RWPE2 (cell line): ENCODE measurements around the gene HMCES.

Experiments
- ATAC-seq: fragments of 200-7000 bp; cut with Tn5 transposase; 3 replicates; pipeline ENCODE4 v1.9.1; 2021; ENCODE audit warnings: low read depth
- DNase-seq: peaks from one replicate; pipeline ENCODE4 v3.0.0-alpha.2; 2020; ENCODE audit warnings: low spot score
- H3K27ac ChIP-seq: fragments of 450-650 bp; 2 replicates; pipeline ENCODE4 v1.5.1; 2017; ENCODE audit warnings: mild to moderate bottlenecking; ENCODE audit not compliant: poor library complexity, severe bottlenecking
- H3K27me3 ChIP-seq: fragments of 250-450 bp; sonication (Bioruptor Pico); 2 replicates; pipeline ENCODE4 v1.5.1; 2021; ENCODE audit warnings: mild to moderate bottlenecking, moderate library complexity; ENCODE audit not compliant: insufficient read depth, poor library complexity, severe bottlenecking
- H3K36me3 ChIP-seq: fragments of 250-450 bp; sonication (Bioruptor Pico); 2 replicates; pipeline ENCODE4 v1.5.1; 2020; ENCODE audit warnings: low read depth, mild to moderate bottlenecking, moderate library complexity
- H3K4me1 ChIP-seq: fragments of 250-450 bp; sonication (Bioruptor Pico); 2 replicates; pipeline ENCODE4 v1.5.1; 2021; ENCODE audit warnings: mild to moderate bottlenecking, moderate library complexity; ENCODE audit not compliant: insufficient read depth, poor library complexity, severe bottlenecking
- H3K4me3 ChIP-seq: fragments of 250-450 bp; sonication (Bioruptor Pico); 2 replicates; pipeline ENCODE4 v1.5.1; 2021; ENCODE audit warnings: mild to moderate bottlenecking, moderate library complexity; ENCODE audit not compliant: severe bottlenecking
- H3K9me3 ChIP-seq: fragments of 250-450 bp; sonication (Bioruptor Pico); 2 replicates; pipeline ENCODE4 v1.5.1; 2021; ENCODE audit warnings: mild to moderate bottlenecking, moderate library complexity; ENCODE audit not compliant: severe bottlenecking
- TF ChIP-seq, protein P1 (sequence below): fragments of 450-650 bp; IDR thresholded peaks from one replicate; pipeline ENCODE4 v1.5.1; 2017; ENCODE audit warnings: mild to moderate bottlenecking, moderate library complexity; ENCODE audit not compliant: poor library complexity, severe bottlenecking

HMCES gene

DNA sequence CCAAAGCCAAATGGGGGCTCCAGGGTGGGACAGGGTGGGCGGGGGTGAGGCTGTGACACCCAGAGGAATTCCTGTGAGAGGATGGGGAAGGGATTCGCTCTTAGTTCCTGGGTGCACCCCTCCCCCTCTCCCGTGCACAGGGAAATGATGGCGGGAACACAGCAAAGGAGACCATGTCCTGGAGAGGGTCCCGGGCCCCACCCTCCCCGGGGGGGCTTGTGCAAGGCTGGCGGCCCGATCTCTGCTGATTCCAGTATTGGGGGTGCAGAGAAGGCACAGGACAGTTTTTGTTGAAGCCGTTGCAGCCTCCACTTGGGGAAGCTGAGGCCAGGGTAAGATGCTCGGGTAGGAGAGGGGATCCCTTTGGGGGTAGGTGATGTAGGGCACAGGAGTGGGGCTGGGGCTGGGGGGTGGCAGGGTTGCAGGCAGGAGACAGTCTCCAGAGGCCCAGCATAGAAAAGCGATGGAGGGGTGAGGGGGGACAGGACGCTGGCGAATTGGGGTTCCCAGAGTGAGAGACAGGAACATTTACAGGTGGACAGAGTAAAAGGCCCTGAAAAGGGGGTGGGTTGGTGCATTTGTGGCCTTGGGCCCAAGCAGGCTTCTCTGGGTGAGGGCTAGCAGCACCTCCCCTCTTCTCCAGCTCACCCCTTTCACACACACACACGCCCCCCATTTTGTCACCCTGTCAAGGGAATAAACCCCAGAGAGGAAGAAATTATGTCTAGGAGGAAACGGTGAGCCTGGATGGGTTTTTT is 38.5 kb downstream of the HMCES start:
- H3K27me3 ChIP-seq: no peaks in the 10 kb centered on the region
- peak overlapping the region; percentile 92 for H3K27ac ChIP-seq
- H3K4me1 ChIP-seq: no peaks in the 10 kb centered on the region
- H3K36me3 ChIP-seq: no peaks in the 10 kb centered on the region
- no peak for DNase-seq
- no peaks in the 10 kb centered on the region for H3K9me3 ChIP-seq
- peak overlapping the region; percentile 52 for H3K4me3 ChIP-seq
- TF ChIP-seq, protein P1, sequence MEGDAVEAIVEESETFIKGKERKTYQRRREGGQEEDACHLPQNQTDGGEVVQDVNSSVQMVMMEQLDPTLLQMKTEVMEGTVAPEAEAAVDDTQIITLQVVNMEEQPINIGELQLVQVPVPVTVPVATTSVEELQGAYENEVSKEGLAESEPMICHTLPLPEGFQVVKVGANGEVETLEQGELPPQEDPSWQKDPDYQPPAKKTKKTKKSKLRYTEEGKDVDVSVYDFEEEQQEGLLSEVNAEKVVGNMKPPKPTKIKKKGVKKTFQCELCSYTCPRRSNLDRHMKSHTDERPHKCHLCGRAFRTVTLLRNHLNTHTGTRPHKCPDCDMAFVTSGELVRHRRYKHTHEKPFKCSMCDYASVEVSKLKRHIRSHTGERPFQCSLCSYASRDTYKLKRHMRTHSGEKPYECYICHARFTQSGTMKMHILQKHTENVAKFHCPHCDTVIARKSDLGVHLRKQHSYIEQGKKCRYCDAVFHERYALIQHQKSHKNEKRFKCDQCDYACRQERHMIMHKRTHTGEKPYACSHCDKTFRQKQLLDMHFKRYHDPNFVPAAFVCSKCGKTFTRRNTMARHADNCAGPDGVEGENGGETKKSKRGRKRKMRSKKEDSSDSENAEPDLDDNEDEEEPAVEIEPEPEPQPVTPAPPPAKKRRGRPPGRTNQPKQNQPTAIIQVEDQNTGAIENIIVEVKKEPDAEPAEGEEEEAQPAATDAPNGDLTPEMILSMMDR: no peak
- no peak for ATAC-seq

DNA sequence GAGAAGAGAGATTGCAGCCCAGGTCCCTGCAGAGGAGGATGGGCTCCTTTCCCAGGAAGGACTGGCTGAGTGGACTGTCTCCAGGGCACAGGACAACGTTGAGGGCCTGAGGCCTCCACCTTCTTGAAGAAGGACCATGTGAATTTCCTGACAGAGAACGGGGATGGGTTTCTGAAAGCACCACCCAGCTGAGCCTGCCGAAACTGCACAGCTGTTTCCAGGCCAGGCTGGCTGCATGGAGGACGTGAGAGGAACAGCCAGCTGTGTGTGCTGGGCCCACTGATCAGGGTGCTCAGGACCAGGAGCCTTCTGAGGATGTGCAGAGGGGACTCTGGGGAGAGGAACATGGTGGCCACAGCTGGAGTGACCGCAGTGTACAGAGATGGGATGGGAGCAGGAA is 39.2 kb downstream of the HMCES start:
- no peak for ATAC-seq
- no peak overlapping the region for H3K4me3 ChIP-seq

DNA sequence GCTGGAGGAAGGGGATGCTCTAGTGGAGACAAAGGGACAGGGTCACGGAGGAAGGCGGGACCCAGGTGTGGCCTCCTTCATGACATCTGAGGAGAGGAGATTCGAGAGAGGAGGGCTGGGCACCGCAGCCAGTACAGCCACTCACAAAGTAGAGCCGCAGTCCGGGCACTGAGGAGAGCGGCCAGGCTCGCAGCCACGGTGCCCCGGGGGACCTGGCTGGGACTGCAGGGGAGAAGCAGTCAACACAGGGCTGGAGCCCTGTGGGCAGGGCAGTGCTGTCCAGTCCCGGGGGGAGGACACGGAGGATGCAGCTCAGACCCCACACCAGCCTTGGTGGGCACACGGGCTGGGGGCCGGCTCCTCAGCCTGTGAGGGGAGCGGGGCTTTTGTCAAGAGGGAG is 40.3 kb downstream of the HMCES start:
- Histone ChIP-seq H3K4me3 (no peak overlapping the region), H3K9me3 (no peaks in the 10 kb centered on the region), H3K36me3 (no peaks in the 10 kb centered on the region), H3K27ac (no peak overlapping the region), H3K27me3 (no peaks in the 10 kb centered on the region), H3K4me1 (no peaks in the 10 kb centered on the region)
- DNase-seq: peak; percentile 29
- ATAC-seq: no peak
- TF ChIP-seq, protein P1: no peak

More for the DNA sequence above, 39.2 kb downstream of the HMCES start:
- TF ChIP-seq, protein P1: no peak
- DNase-seq: peak; percentile 30
- Histone ChIP-seq H3K27ac (no peak overlapping the region), H3K9me3 (no peaks in the 10 kb centered on the region), H3K36me3 (no peaks in the 10 kb centered on the region), H3K27me3 (no peaks in the 10 kb centered on the region), H3K4me1 (no peaks in the 10 kb centered on the region)

DNA sequence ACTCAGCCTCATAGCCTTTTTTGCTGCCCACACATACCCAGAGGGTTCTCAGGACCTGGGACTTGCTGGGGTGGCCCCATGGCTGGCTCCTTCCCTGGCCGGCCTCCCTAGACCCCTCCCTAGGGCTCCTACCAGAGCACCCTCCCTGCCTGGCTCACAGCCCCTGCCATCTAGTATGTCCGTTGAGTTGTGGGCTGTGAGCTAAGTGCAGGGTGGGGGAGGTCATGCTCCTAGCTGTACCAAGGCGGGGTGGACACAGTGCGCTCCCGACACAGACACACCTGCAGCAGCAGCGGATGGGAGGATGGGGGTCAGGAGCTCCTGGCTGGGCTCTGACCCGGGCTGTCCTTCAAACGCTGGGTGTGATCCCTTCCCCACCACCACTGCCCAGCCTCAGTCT is 41.6 kb downstream of the HMCES start:
- no peak overlapping the region for H3K27ac ChIP-seq
- DNase-seq: peak; percentile 43
- no peak for ATAC-seq
- H3K4me1 ChIP-seq: no peaks in the 10 kb centered on the region
- H3K9me3 ChIP-seq: no peaks in the 10 kb centered on the region
- no peaks in the 10 kb centered on the region for H3K36me3 ChIP-seq
- TF ChIP-seq, protein P1: no peak
- H3K27me3 ChIP-seq: no peaks in the 10 kb centered on the region
- no peak overlapping the region for H3K4me3 ChIP-seq

DNA sequence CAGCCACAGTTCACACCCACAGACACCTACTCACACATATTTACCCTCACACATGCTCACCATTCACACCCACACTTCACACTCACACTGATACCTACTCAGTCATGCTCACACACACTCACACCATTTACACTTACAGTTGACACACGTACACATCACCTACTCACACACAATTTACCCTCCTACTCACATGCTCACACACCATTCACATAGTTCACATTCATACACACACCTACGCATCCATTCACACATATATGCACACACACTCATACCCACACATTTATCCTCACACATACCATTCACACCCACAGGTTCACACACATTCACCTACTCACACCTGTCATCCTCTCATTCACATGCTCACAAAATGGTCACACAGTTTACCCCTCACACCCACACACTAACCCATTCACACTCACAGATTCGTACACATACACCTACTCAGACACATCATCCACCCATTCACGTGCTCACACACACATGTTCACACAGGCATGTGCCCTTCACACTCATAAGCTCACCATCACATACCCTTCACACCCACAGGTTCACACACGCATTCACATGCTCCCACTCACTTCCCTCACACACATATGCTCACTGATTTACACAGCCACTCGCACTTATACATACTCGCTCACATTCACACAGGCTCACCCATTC is 42.3 kb downstream of the HMCES start:
- H3K27me3 ChIP-seq: no peaks in the 10 kb centered on the region
- ATAC-seq (no peak), DNase-seq (no peak)
- H3K36me3 ChIP-seq: no peaks in the 10 kb centered on the region
- no peaks in the 10 kb centered on the region for H3K9me3 ChIP-seq
- H3K27ac ChIP-seq: no peak overlapping the region
- no peaks in the 10 kb centered on the region for H3K4me1 ChIP-seq
- TF ChIP-seq, protein P1: no peak
- H3K4me3 ChIP-seq: no peak overlapping the region
